ENCODE results near the gene OAS1.

DNA sequence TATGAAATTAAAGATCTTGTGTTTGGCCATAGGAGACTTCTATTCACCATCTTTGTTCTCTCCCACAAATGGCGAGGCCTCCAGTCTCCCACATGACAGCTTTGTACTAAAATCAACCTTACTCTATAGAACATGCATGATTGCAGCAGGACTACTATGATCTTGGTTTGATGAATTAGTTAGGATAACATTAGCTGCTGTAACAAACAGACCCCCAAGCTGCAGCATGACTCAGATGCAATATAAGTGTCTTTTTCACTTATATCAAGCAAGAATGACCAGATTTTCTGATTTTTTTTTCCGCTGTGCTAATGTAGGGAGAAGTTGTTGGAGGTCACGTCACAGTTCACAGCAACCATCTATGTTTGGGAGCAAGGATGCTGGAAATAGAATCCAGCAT lies 20.7 kb downstream of the OAS1 start:
- TF ChIP-seq, protein P1, sequence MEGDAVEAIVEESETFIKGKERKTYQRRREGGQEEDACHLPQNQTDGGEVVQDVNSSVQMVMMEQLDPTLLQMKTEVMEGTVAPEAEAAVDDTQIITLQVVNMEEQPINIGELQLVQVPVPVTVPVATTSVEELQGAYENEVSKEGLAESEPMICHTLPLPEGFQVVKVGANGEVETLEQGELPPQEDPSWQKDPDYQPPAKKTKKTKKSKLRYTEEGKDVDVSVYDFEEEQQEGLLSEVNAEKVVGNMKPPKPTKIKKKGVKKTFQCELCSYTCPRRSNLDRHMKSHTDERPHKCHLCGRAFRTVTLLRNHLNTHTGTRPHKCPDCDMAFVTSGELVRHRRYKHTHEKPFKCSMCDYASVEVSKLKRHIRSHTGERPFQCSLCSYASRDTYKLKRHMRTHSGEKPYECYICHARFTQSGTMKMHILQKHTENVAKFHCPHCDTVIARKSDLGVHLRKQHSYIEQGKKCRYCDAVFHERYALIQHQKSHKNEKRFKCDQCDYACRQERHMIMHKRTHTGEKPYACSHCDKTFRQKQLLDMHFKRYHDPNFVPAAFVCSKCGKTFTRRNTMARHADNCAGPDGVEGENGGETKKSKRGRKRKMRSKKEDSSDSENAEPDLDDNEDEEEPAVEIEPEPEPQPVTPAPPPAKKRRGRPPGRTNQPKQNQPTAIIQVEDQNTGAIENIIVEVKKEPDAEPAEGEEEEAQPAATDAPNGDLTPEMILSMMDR (tag by site-specific recombination; IDR thresholded peaks at IDR 0.05) = no peak
- TF ChIP-seq ZNF280C (tag by site-specific recombination; IDR thresholded peaks at IDR 0.05) (no peak), ZNF146 (tag by site-specific recombination; IDR thresholded peaks at IDR 0.05) (no peak), ZNF600 (tag by site-specific recombination; IDR thresholded peaks at IDR 0.05) (no peak), REST (tag by site-specific recombination; IDR thresholded peaks at IDR 0.05) (no peak), PATZ1 (tag by site-specific recombination; IDR thresholded peaks at IDR 0.05) (no peak), ZNF658 (tag by site-specific recombination; IDR thresholded peaks at IDR 0.05) (no peak), ZBTB26 (tag by site-specific recombination; optimal IDR thresholded peaks at IDR 0.05) (no peak), KLF9 (tag by site-specific recombination; IDR thresholded peaks at IDR 0.05; ENCODE audit: low read depth) (no peak), ZNF121 (tag by site-specific recombination; IDR thresholded peaks at IDR 0.05) (no peak), ZNF184 (tag by site-specific recombination; IDR thresholded peaks at IDR 0.05) (no peak), ZNF530 (tag by site-specific recombination; IDR thresholded peaks at IDR 0.05; ENCODE audit: low read depth) (no peak)
